ENCODE measurements around the gene BOLA3. TPM values are rescaled to one million over a fixed set of nuclear protein-coding genes. Genes with fewer than 3 reads are reported as not detected.
"Not testable (repeated sequence)": the region's sequence is repeated elsewhere in the genome, so short reads cannot be mapped to it uniquely, and the experiment has no call there.

BOLA3 gene
- polyA plus RNA-seq: 10 to 100 TPM; 31.1 to 67.8 (median 65.0) TPM

GRCh38 chr2:74147727-74148456 is at the start of gene BOLA3:
Gene BOLA3, minus strand, starts transcription at chr2:74147912. Its CDS starts 38 bp downstream, at chr2:74147874.
- 2 to 3% (median 2%) methylated on average over 44 to 67 of the region's 67 CpGs for WGBS, 3 donors
- H3K27ac ChIP-seq (ENCODE audit: low read depth, low read length): no peak within 1 kb of the TSS

GRCh38 chr2:74197049-74197448 is 49.3 kb upstream of the BOLA3 start:
- no peak overlapping the region for H3K27ac ChIP-seq (ENCODE audit: low read depth, low read length)
- 65 to 77% (median 75%) methylated on average over 4 of the region's 4 CpGs for WGBS, 3 donors

GRCh38 chr2:74194799-74195198 is 47.1 kb upstream of the BOLA3 start:
- WGBS, 3 donors: 70 to 100% (median 92%) methylated on average over 1 of the region's 1 CpG
- H3K27ac ChIP-seq (ENCODE audit: low read depth, low read length): no peak overlapping the region

- 60 to 79% (median 77%) methylated on average over 6 of the region's 6 CpGs for WGBS, 3 donors
- no peak overlapping the region for H3K27ac ChIP-seq (ENCODE audit: low read depth, low read length)
Observed at GRCh38 chr2:74191596-74192380, 44.1 kb upstream of the BOLA3 start.

GRCh38 chr2:74188696-74189095 is 41.0 kb upstream of the BOLA3 start:
- 92 to 96% (median 96%) methylated on average over 3 of the region's 3 CpGs for WGBS, 3 donors

GRCh38 chr2:74188018-74188601 is 40.4 kb upstream of the BOLA3 start:
- no peak overlapping the region for H3K27ac ChIP-seq (ENCODE audit: low read depth, low read length)
- WGBS, 3 donors: 77 to 94% (median 83%) methylated on average over 6 of the region's 6 CpGs

More at GRCh38 chr2:74188696-74189095, 41.0 kb upstream of the BOLA3 start:
- no peak overlapping the region for H3K27ac ChIP-seq (ENCODE audit: low read depth, low read length)

GRCh38 chr2:74186706-74187105 is 39.0 kb upstream of the BOLA3 start:
- H3K27ac ChIP-seq (ENCODE audit: low read depth, low read length): not testable (repeated sequence)
- 93 to 97% (median 95%) methylated on average over 15 of the region's 15 CpGs for WGBS, 3 donors

- no peak overlapping the region for H3K27ac ChIP-seq (ENCODE audit: low read depth, low read length)
- 62 to 85% (median 68%) methylated on average over 9 of the region's 9 CpGs for WGBS, 3 donors
Observed at GRCh38 chr2:74186038-74186437, 38.3 kb upstream of the BOLA3 start.

- 85 to 87% (median 86%) methylated on average over 2 of the region's 2 CpGs for WGBS, 3 donors
- H3K27ac ChIP-seq (ENCODE audit: low read depth, low read length): no peak overlapping the region
Observed at GRCh38 chr2:74183878-74184277, 36.2 kb upstream of the BOLA3 start.

GRCh38 chr2:74181739-74182138 is 34.0 kb upstream of the BOLA3 start:
- H3K27ac ChIP-seq (ENCODE audit: low read depth, low read length): no peak overlapping the region
- WGBS, 3 donors: 25 to 63% (median 35%) methylated on average over 7 of the region's 7 CpGs

- 43 to 53% (median 50%) methylated on average over 24 to 25 of the region's 25 CpGs for WGBS, 3 donors
- H3K27ac ChIP-seq (ENCODE audit: low read depth, low read length): no peak overlapping the region
Observed at GRCh38 chr2:74179063-74179865, 31.6 kb upstream of the BOLA3 start.

- WGBS, 3 donors: 0 to 1% (median 0%) methylated on average over 84 of the region's 84 CpGs
- H3K27ac ChIP-seq (ENCODE audit: low read depth, low read length): peak within 1 kb of the TSS; percentile 19
Observed at GRCh38 chr2:74178211-74179062, 30.7 kb upstream of the BOLA3 start, which contains the start of gene MOB1A. Gene MOB1A, minus strand, starts transcription at chr2:74178879. Its CDS starts 205 bp downstream, at chr2:74178674.

GRCh38 chr2:74177696-74178095 is 30.0 kb upstream of the BOLA3 start:
- peak overlapping the region; percentile 19 for H3K27ac ChIP-seq (ENCODE audit: low read depth, low read length)

GRCh38 chr2:74174909-74175308 is 27.2 kb upstream of the BOLA3 start:
- WGBS, 3 donors: 60 to 94% (median 89%) methylated on average over 1 of the region's 1 CpG
- H3K27ac ChIP-seq (ENCODE audit: low read depth, low read length): no peak overlapping the region

- 68 to 76% (median 74%) methylated on average over 2 of the region's 2 CpGs for WGBS, 3 donors
- no peak overlapping the region for H3K27ac ChIP-seq (ENCODE audit: low read depth, low read length)
Observed at GRCh38 chr2:74168739-74169138, 21.0 kb upstream of the BOLA3 start.

GRCh38 chr2:74164761-74165160 is 17.0 kb upstream of the BOLA3 start:
- H3K27ac ChIP-seq (ENCODE audit: low read depth, low read length): no peak overlapping the region
- WGBS, 3 donors: 98 to 100% (median 100%) methylated on average over 1 of the region's 1 CpG

- WGBS, 3 donors: 80 to 96% (median 89%) methylated on average over 6 of the region's 6 CpGs
- H3K27ac ChIP-seq (ENCODE audit: low read depth, low read length): no peak overlapping the region
Observed at GRCh38 chr2:74162951-74163350, 15.2 kb upstream of the BOLA3 start.

- WGBS, 3 donors: 45 to 94% (median 89%) methylated on average over 3 of the region's 3 CpGs
- no peak overlapping the region for H3K27ac ChIP-seq (ENCODE audit: low read depth, low read length)
Observed at GRCh38 chr2:74155830-74156229, 8.1 kb upstream of the BOLA3 start.
